DND-41 (cell line): ENCODE results near the gene EPHB1.

Experiments used
- ATAC-seq: fragments of 200-7000 bp; cut with Tn5 transposase; 3 replicates; pipeline ENCODE4 v1.9.1; 2021; ENCODE audit warnings: low read depth; ENCODE audit not compliant: insufficient read depth
- DNase-seq: peaks from one replicate; pipeline ENCODE4 v3.0.0-alpha.2; 2020
- H2AFZ ChIP-seq: 2 replicates; pipeline ENCODE4 v1.6.0; 2012; ENCODE audit warnings: low read depth, low read length
- H3K27ac ChIP-seq: 2 replicates; pipeline ENCODE4 v1.5.1; 2012; ENCODE audit warnings: low read length, inconsistent platforms
- H3K27me3 ChIP-seq: fragments of 200-600 bp; sonication (generic); 2 replicates; pipeline ENCODE4 v1.6.0; 2012; ENCODE audit warnings: low read length, mild to moderate bottlenecking, inconsistent platforms; ENCODE audit not compliant: insufficient read depth, poor library complexity
- H3K36me3 ChIP-seq: 2 replicates; pipeline ENCODE4 v1.5.1; 2012; ENCODE audit warnings: low read length, inconsistent platforms; ENCODE audit not compliant: insufficient read depth
- H3K4me1 ChIP-seq: 2 replicates; pipeline ENCODE4 v1.5.1; 2012; ENCODE audit warnings: mild to moderate bottlenecking, low read length; ENCODE audit not compliant: insufficient read depth
- H3K4me2 ChIP-seq: 2 replicates; pipeline ENCODE4 v1.6.0; 2012; ENCODE audit warnings: mild to moderate bottlenecking, moderate library complexity, low read length, inconsistent platforms; ENCODE audit not compliant: insufficient read depth
- H3K4me3 ChIP-seq, 2 experiments: fragments of 200-600 bp in 1 of 2; shearing (Covaris generic) in 1 of 2; 2 replicates each; pipeline ENCODE4 v1.5.1; 2012 to 2016; ENCODE audit warnings: inconsistent platforms in 2 of 2, low read length in 2 of 2, mild to moderate bottlenecking in 2 of 2, low read depth in 1 of 2, moderate library complexity in 1 of 2
- H3K79me2 ChIP-seq: 2 replicates; pipeline ENCODE4 v1.6.0; 2012; ENCODE audit warnings: low read length, inconsistent platforms; ENCODE audit not compliant: insufficient read depth
- H3K9ac ChIP-seq: 2 replicates; pipeline ENCODE4 v1.6.0; 2012; ENCODE audit warnings: low read depth, mild to moderate bottlenecking, inconsistent platforms, low read length, moderate library complexity
- H3K9me3 ChIP-seq: 2 replicates; pipeline ENCODE4 v1.5.1; 2012; ENCODE audit warnings: low read length, moderate library complexity, mild to moderate bottlenecking, inconsistent platforms; ENCODE audit not compliant: insufficient read depth, severe bottlenecking
- H4K20me1 ChIP-seq: 2 replicates; pipeline ENCODE4 v1.6.0; 2012; ENCODE audit warnings: low read length; ENCODE audit not compliant: insufficient read depth
- CTCF ChIP-seq: IDR thresholded peaks from 2 replicates; pipeline ENCODE4 v1.5.1; 2012; ENCODE audit warnings: borderline replicate concordance, low read length, moderate library complexity, mild to moderate bottlenecking; ENCODE audit not compliant: poor library complexity, severe bottlenecking; ENCODE audit errors: extremely low read depth
- EZH2 ChIP-seq: IDR thresholded peaks from 3 replicates; pipeline ENCODE4 v1.6.1; 2012; ENCODE audit warnings: borderline replicate concordance, low read depth, mild to moderate bottlenecking, moderate library complexity, low read length, inconsistent platforms; ENCODE audit not compliant: severe bottlenecking

The EPHB1 gene

DNA sequence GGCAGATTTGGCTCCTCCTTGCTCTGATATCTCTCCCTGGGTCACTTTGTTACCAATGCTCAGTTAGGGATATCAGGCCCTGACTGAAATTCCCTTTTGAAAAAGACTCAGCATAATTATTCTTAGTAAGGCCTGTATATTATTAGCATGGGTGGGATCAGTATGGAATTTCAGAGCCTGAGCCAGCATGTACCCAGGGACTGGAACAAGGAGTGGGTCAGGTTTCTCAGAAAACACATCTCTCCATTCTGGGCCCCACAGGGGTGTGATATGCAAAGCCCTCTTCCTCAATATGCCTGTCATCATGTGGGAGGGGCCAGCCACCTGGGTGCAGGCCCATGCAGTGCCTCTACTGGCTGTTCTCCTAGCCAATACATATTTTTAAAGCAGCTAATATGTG lies 423.2 kb downstream of the EPHB1 start:
- H3K4me2 ChIP-seq: no peak overlapping the region
- no peaks in the 10 kb centered on the region for H3K36me3 ChIP-seq
- no peak for DNase-seq
- no peaks in the 10 kb centered on the region for H3K79me2 ChIP-seq
- no peak overlapping the region for H3K9ac ChIP-seq
- H4K20me1 ChIP-seq: no peaks in the 10 kb centered on the region
- no peak overlapping the region for H3K4me3 ChIP-seq
- H3K9me3 ChIP-seq: no peaks in the 10 kb centered on the region
- ATAC-seq: no peak; the same call in 2 of the 3 replicates
- TF ChIP-seq EZH2 (no peak), CTCF (no peak)
- H3K27me3 ChIP-seq: peaks cover 2% of the 10 kb centered on the region
- no peak overlapping the region for H2AFZ ChIP-seq
- no peaks in the 10 kb centered on the region for H3K4me1 ChIP-seq
- no peak overlapping the region for H3K27ac ChIP-seq

GRCh38 chr3:135218782-135219181 lies 423.7 kb downstream of the EPHB1 start:
- no peak for TF ChIP-seq EZH2
- TF ChIP-seq CTCF: no peak
- ATAC-seq: no peak
- Histone ChIP-seq H3K4me3 (no peak overlapping the region), H3K9me3 (no peaks in the 10 kb centered on the region), H3K9ac (no peak overlapping the region), H4K20me1 (no peaks in the 10 kb centered on the region), H3K79me2 (no peaks in the 10 kb centered on the region), H2AFZ (no peak overlapping the region), H3K27ac (no peak overlapping the region), H3K4me2 (no peak overlapping the region), H3K4me1 (no peaks in the 10 kb centered on the region), H3K36me3 (no peaks in the 10 kb centered on the region), H3K27me3 (no peaks in the 10 kb centered on the region)
- no peak for DNase-seq

- H3K4me3 ChIP-seq: no peak overlapping the region
- TF ChIP-seq EZH2 (no peak), CTCF (no peak)
- ATAC-seq (no peak), DNase-seq (peak; percentile 22)
- no peak overlapping the region for H2AFZ ChIP-seq
- no peaks in the 10 kb centered on the region for H3K79me2 ChIP-seq
- H4K20me1 ChIP-seq: no peaks in the 10 kb centered on the region
- H3K4me1 ChIP-seq: peaks cover 28% of the 10 kb centered on the region
- H3K9ac ChIP-seq: no peak overlapping the region
- H3K27ac ChIP-seq: peak overlapping the region; percentile 81
- no peak overlapping the region for H3K4me2 ChIP-seq
- no peaks in the 10 kb centered on the region for H3K36me3 ChIP-seq
- H3K9me3 ChIP-seq: no peaks in the 10 kb centered on the region
- H3K27me3 ChIP-seq: no peaks in the 10 kb centered on the region
Observed at GRCh38 chr3:135224815-135225362, 429.8 kb downstream of the EPHB1 start.
